GM12801 (cell line): Measurements from ENCODE around the gene DNAJC11.

Experiments used
- TF ChIP-seq, protein P1 (sequence below): IDR thresholded peaks from one replicate; pipeline ENCODE4 v1.5.1; 2011; ENCODE audit warnings: control low read depth; ENCODE audit not compliant: insufficient read length; ENCODE audit errors: extremely low read depth

Gene DNAJC11

DNA sequence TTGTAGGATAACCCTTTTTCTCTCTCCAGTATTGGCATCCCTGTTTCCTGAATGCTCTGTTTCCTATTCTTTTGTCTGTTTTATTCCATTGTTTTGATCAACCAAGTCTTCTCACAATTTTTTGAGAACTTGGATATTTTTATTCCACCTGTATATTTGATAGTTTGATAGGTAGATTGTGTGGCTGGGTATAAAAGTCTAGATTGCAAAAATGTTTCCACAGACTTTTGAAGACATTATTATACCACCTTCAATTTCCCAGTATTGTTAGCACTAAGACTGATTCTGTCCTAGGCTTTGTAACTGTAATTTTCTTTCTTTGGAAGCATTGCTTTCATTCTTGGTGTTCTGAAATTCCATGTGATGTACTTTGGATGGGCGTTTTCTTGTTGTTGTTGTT, 9.6 kb upstream of the DNAJC11 start:
- TF ChIP-seq, protein P1, sequence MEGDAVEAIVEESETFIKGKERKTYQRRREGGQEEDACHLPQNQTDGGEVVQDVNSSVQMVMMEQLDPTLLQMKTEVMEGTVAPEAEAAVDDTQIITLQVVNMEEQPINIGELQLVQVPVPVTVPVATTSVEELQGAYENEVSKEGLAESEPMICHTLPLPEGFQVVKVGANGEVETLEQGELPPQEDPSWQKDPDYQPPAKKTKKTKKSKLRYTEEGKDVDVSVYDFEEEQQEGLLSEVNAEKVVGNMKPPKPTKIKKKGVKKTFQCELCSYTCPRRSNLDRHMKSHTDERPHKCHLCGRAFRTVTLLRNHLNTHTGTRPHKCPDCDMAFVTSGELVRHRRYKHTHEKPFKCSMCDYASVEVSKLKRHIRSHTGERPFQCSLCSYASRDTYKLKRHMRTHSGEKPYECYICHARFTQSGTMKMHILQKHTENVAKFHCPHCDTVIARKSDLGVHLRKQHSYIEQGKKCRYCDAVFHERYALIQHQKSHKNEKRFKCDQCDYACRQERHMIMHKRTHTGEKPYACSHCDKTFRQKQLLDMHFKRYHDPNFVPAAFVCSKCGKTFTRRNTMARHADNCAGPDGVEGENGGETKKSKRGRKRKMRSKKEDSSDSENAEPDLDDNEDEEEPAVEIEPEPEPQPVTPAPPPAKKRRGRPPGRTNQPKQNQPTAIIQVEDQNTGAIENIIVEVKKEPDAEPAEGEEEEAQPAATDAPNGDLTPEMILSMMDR: no peak

DNA sequence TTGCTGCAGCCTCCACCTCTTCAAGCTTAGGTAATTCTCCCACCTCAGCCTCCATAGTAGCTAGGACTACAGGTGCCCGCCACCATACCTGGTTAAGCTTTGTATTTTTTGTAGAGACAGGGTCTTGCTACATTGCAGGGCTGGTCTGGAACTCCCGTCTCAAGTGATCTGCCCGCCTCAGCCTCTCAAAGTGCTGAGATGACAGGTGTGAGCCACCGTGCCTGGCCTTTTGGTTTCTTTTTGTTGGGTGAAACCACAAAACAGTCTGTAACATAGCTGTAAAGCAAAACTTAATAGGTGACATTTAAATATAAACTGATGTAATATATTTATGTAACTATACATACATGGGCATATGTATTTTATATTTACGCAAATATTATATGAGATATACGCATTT, 3.1 kb upstream of the DNAJC11 start:
- TF ChIP-seq, protein P1: no peak

DNA sequence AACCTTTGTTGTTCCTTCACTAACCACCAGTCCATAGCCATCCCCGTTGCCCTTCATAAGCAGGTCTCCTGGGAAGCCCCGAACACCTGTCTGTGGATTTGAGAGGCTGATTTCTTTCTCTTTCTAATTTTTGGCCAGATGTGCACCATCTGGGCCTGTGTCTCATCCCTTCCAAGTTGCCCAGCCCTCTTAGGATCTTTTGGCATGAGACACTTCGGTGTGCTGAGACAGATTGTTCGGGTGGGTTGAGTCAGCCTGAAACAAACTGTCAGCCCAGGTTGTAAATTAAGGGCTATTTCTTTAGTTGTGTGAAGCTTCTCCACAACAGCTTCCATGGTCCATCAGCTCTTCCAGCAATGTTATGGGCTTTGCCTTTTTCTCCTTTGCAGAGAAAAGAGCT, 1.4 kb upstream of the DNAJC11 start:
- TF ChIP-seq, protein P1: no peak

DNA sequence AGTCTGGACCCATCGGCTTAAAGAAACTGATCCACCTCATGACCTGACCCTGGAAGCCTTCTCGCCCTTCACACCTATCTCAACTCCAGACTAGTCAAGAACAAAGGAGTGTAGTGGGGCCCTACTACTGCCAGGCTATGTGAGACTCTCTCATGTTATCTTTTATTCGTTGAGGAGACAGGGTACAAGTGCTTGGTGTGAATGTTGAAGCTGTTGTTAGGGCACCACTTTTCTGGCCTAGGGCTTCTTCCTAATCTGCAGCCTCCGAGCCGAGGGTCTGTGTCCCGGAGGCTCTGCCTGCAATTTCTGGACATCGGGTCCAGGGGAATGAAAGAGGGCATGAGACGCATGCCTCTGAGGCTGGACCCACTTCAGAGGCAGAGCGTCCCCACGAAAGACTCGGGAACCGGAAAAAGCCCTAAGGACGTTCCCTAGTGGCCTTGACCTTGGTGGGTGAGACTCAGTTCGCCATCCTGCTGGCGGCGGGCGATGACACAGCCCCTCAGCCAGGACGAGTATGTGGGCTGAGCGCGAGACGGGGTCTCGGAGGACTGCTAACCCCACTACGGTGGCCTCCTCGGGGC, 671 bp downstream of the DNAJC11 start:
- TF ChIP-seq, protein P1: no peak

DNA sequence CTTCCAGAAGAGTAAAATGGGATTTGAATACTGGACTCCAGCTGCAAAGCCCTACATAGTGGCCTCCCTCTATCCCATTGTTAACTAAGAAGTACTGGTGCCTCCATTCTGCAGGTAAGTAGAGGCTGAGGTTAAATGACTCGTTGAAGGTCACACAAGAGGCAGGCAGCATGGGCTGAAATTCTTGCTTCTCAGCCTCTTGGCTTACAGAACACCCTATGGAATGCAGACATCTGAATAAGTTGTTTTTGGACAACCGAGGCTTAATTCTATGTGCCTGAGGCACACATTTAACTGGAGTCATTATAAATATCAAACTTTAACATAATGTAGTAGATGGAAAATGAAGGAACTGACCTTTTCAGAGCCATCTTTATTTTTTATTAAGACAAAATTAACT, 5.7 kb downstream of the DNAJC11 start:
- TF ChIP-seq, protein P1: no peak

DNA sequence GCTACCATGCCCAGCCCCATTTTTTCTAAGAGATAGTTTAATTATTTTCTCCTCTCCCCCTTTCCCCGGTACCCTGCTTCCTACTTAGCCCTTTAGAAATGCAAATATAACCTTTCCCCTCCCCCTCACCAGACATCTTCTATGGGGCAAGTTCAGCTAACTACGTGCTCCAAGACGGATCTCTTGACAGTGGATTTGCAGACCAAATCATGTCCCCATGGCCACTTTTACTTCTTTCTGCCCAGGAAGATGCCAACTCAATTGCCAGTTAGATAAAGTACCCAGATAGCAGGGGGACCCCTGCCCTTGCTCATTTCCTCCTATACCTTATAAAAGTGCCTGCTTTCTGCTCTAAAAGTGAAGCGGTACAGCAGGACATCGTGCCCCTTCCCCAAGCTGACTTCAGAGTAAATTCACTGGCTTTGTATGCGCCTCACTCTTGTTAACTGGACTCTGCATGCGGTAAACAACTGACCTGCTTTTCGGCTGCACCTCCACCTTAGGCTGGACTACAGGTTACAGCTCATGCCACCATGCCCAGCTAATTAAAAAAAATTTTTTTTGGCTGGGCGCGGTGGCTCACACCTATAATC, 7.4 kb downstream of the DNAJC11 start:
- TF ChIP-seq, protein P1: no peak

DNA sequence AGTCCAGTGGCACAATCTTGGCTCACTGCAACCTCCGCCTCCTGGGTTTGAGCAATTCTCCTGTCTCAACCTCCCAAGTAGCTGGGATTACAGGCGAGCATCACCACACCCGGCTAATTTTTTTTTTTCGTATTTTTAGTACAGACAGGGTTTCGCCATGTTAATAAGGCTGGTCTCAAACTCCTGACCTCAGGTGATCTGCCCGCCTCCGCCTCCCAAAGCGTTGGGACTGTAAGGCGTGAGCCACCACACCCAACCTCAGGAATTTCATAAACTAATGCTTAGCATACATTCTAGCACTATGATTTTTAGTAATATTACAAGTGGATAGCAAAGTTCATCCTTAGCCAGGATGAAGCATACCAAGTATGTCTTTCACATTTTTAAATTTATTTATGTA, 8.7 kb downstream of the DNAJC11 start:
- TF ChIP-seq, protein P1: no peak
